T-cell (primary cell): ENCODE results near the gene SNED1. TPM values are rescaled to one million over a fixed set of nuclear protein-coding genes. Genes with fewer than 3 reads are reported as not detected.

Source experiments
- ATAC-seq, 4 experiments: fragments of 200-7000 bp in 3 of 4; fragments of 150-1000 bp in 1 of 4; cut with Tn5 transposase; replicated peaks in 1 of 4; 1 replicate in 3 of 4; 2 replicates in 1 of 4; pipeline ENCODE4 v1.10.0; 2021; ENCODE audit warnings: moderate library complexity in 3 of 4, mild to moderate bottlenecking in 2 of 4, moderate number of reproducible peaks in 1 of 4
- CTCF ChIA-PET, 2 donors: fragments of 300-600 bp; sonication (Branson Sonifier 250); formaldehyde crosslinking; loops; one replicate each; lab custom pipeline; 2022; ENCODE audit warnings: antibody characterized with exemption in 2 of 2; lab: Charles Lee
- POLR2A ChIA-PET, 2 donors: fragments of 300-600 bp; sonication (Branson Sonifier 250); formaldehyde crosslinking; loops; one replicate each; lab custom pipeline; 2022; ENCODE audit warnings: antibody characterized with exemption in 2 of 2; lab: Charles Lee
- DNase-seq, 35 experiments: peaks; one replicate each; pipeline versions ENCODE4 v3.0.0 to v3.0.0-alpha.2; 2013 to 2023
- H3K27ac ChIP-seq: one replicate; pipeline ENCODE4 v1.5.1; 2013; ENCODE audit warnings: low read length
- H3K27me3 ChIP-seq, 2 experiments: replicated peaks in 1 of 2; 1 replicate in 1 of 2; 2 replicates in 1 of 2; pipeline versions ENCODE4 v1.6.1 to v1.7.0; 2013; ENCODE audit warnings: low read length in 1 of 2, mixed read lengths in 1 of 2; ENCODE audit not compliant: control insufficient read depth in 2 of 2, insufficient read depth in 2 of 2; ENCODE audit errors: extremely low read depth in 1 of 2
- H3K36me3 ChIP-seq, 2 donors: 1 replicate in 1 of 2; 2 replicates in 1 of 2; pipeline versions ENCODE4 v1.6.1 to v1.7.0; 2013; ENCODE audit warnings: low read length in 1 of 2; ENCODE audit not compliant: control insufficient read depth in 2 of 2, insufficient read depth in 1 of 2; ENCODE audit errors: extremely low read depth in 1 of 2
- H3K4me1 ChIP-seq, 2 experiments: 1 replicate in 1 of 2; 2 replicates in 1 of 2; pipeline versions ENCODE4 v1.6.1 to v1.7.0; 2013; ENCODE audit warnings: low read length in 2 of 2, mixed read lengths in 1 of 2; ENCODE audit not compliant: insufficient read depth in 2 of 2, control insufficient read depth in 1 of 2; ENCODE audit errors: extremely low read depth in 1 of 2
- H3K4me3 ChIP-seq, 2 donors: 1 replicate in 1 of 2; 2 replicates in 1 of 2; pipeline versions ENCODE4 v1.5.1 to v1.7.0; 2013; ENCODE audit warnings: mild to moderate bottlenecking in 2 of 2, low read length in 1 of 2, moderate library complexity in 1 of 2; ENCODE audit not compliant: control insufficient read depth in 1 of 2; ENCODE audit errors: extremely low read depth in 1 of 2
- H3K9me3 ChIP-seq: 2 replicates; pipeline ENCODE4 v1.7.0; 2013
- H3K27ac Mint-ChIP-seq, 2 donors: one replicate each; pipeline ENCODE4 v1.8.0; 2020 to 2021; ENCODE audit warnings: mild to moderate bottlenecking in 2 of 2, mixed read lengths in 2 of 2
- H3K27me3 Mint-ChIP-seq, 2 donors: one replicate each; pipeline ENCODE4 v1.8.0; 2021 to 2022; ENCODE audit warnings: mixed read lengths in 2 of 2
- H3K36me3 Mint-ChIP-seq: one replicate; pipeline ENCODE4 v1.8.0; 2021; ENCODE audit warnings: mixed read lengths
- H3K4me1 Mint-ChIP-seq, 3 donors: one replicate each; pipeline ENCODE4 v1.8.0; 2020 to 2022; ENCODE audit warnings: mixed read lengths in 3 of 3, mild to moderate bottlenecking in 1 of 3
- H3K4me3 Mint-ChIP-seq, 3 donors: one replicate each; pipeline ENCODE4 v1.8.0; 2020 to 2022; ENCODE audit warnings: mild to moderate bottlenecking in 3 of 3, mixed read lengths in 3 of 3, moderate library complexity in 3 of 3
- H3K9me3 Mint-ChIP-seq, 3 donors: one replicate each; pipeline ENCODE4 v1.8.0; 2020 to 2022; ENCODE audit warnings: mixed read lengths in 3 of 3
- WGBS: methylation state at CpG from one replicate; pipeline ENCODE4 v1.1.5; 2013; ENCODE audit warnings: missing lambda C conversion rate; ENCODE audit not compliant: insufficient coverage; 5-methylcytosine and 5-hydroxymethylcytosine counted together
- total RNA-seq, 35 experiments: library from RNA in 6 of 35; stranded (reverse) in 6 of 35; fragments of 120-200 nt in 1 of 35; gene quantifications; one replicate each; pipeline versions ENCODE4 v1.2.1 to v1.2.4 and lab custom pipeline; 2013 to 2026

The SNED1 gene
- total RNA-seq, 5 donors from 2014 or later (not counting 1 experiment from before 2014, with no cell fraction given), result 37.7 to 82.5 (median 69.4) TPM

- no peak overlapping the region for H3K27ac ChIP-seq
- DNase-seq (peak in 2 of 35 experiments; percentile 11 to 23), ATAC-seq (no peak)
- Mint-ChIP-seq H3K36me3 (peaks cover 17% of the 10 kb centered on the region), H3K9me3 (no peaks in the 10 kb centered on the region), H3K4me3 (no peak overlapping the region), H3K27ac (no peak overlapping the region), H3K4me1 (no peaks in the 10 kb centered on the region), H3K27me3 (no peaks in the 10 kb centered on the region)
- ChIA-PET POLR2A (no interaction called here), CTCF (no interaction called here)
- no peaks in the 10 kb centered on the region for H3K9me3 ChIP-seq
- H3K4me1 ChIP-seq, result no peaks in the 10 kb centered on the region
- peaks cover 0 to 10% of the 10 kb centered on the region in 2 donors for H3K36me3 ChIP-seq
- 90% methylated on average over 13 of the region's 13 CpGs for WGBS
- no peak overlapping the region for H3K4me3 ChIP-seq
- peaks cover 0 to 6% of the 10 kb centered on the region in 2 experiments for H3K27me3 ChIP-seq
Measured at GRCh38 chr2:241070361-241070760, 71.9 kb downstream of the SNED1 start.

- Histone ChIP-seq H3K4me1 (no peaks in the 10 kb centered on the region), H3K36me3 (peaks cover 0 to 12% of the 10 kb centered on the region in 2 donors), H3K27me3 (peaks cover 0 to 6% of the 10 kb centered on the region in 2 experiments), H3K4me3 (no peak overlapping the region), H3K9me3 (no peaks in the 10 kb centered on the region), H3K27ac (no peak overlapping the region)
- ChIA-PET CTCF (no interaction called here), POLR2A (no interaction called here)
- WGBS, result 91% methylated on average over 17 of the region's 31 CpGs
- peaks cover 21% of the 10 kb centered on the region for H3K36me3 Mint-ChIP-seq
- no peak overlapping the region for H3K27ac Mint-ChIP-seq
- ATAC-seq (no peak), DNase-seq (peak in 1 of 35 experiments; percentile 13)
- H3K9me3 Mint-ChIP-seq, result no peaks in the 10 kb centered on the region
- peaks cover 0 to 2% (median 0%) of the 10 kb centered on the region in 3 donors for H3K4me1 Mint-ChIP-seq
- H3K4me3 Mint-ChIP-seq, result no peak overlapping the region
- no peaks in the 10 kb centered on the region for H3K27me3 Mint-ChIP-seq
Measured at GRCh38 chr2:241070811-241071676, 72.6 kb downstream of the SNED1 start.

- DNase-seq, result peak in 2 of 35 experiments; percentile 10 to 22
Measured at GRCh38 chr2:241071677-241072111, 73.3 kb downstream of the SNED1 start.

GRCh38 chr2:241072151-241072550 is 73.7 kb downstream of the SNED1 start:
- Histone ChIP-seq H3K4me3 (no peak overlapping the region), H3K27me3 (peaks cover 0 to 6% of the 10 kb centered on the region in 2 experiments), H3K36me3 (peaks cover 0 to 12% of the 10 kb centered on the region in 2 donors), H3K27ac (no peak overlapping the region), H3K4me1 (no peaks in the 10 kb centered on the region), H3K9me3 (no peaks in the 10 kb centered on the region)
- H3K36me3 Mint-ChIP-seq, result peaks cover 19% of the 10 kb centered on the region
- DNase-seq (peak in 2 of 35 experiments; percentile 12 to 21), ATAC-seq (no peak)
- H3K4me3 Mint-ChIP-seq, result no peak overlapping the region
- H3K27ac Mint-ChIP-seq, result peak overlapping the region in 1 of 2 donors; percentile 44
- ChIA-PET POLR2A (no interaction called here), CTCF (no interaction called here)
- WGBS, result 93% methylated on average over 5 of the region's 9 CpGs
- no peaks in the 10 kb centered on the region for H3K9me3 Mint-ChIP-seq
- H3K27me3 Mint-ChIP-seq, result no peaks in the 10 kb centered on the region
- H3K4me1 Mint-ChIP-seq, result peaks cover 0 to 2% (median 0%) of the 10 kb centered on the region in 3 donors

More at GRCh38 chr2:241071677-241072111, 73.3 kb downstream of the SNED1 start:
- Mint-ChIP-seq H3K4me1 (peaks cover 0 to 2% (median 0%) of the 10 kb centered on the region in 3 donors), H3K27me3 (no peaks in the 10 kb centered on the region), H3K9me3 (no peaks in the 10 kb centered on the region), H3K4me3 (no peak overlapping the region), H3K36me3 (peaks cover 19% of the 10 kb centered on the region), H3K27ac (no peak overlapping the region)
- H3K36me3 ChIP-seq, result peaks cover 0 to 12% of the 10 kb centered on the region in 2 donors
- CTCF ChIA-PET, result no interaction called here
- POLR2A ChIA-PET, result no interaction called here
- H3K27me3 ChIP-seq, result peaks cover 0 to 6% of the 10 kb centered on the region in 2 experiments
- no peak for ATAC-seq
- H3K4me1 ChIP-seq, result no peaks in the 10 kb centered on the region
- H3K9me3 ChIP-seq, result no peaks in the 10 kb centered on the region
- WGBS, result 85% methylated on average over 15 of the region's 25 CpGs
- H3K4me3 ChIP-seq, result no peak overlapping the region
- no peak overlapping the region for H3K27ac ChIP-seq

GRCh38 chr2:241072553-241073165 is 74.2 kb downstream of the SNED1 start:
- Mint-ChIP-seq H3K9me3 (no peaks in the 10 kb centered on the region), H3K36me3 (peaks cover 19% of the 10 kb centered on the region), H3K4me3 (no peak overlapping the region), H3K27ac (peak overlapping the region in 1 of 2 donors; percentile 44), H3K4me1 (peaks cover 2 to 6% (median 4%) of the 10 kb centered on the region in 3 donors), H3K27me3 (no peaks in the 10 kb centered on the region)
- peak in 2 of 35 experiments; percentile 2 to 12 for DNase-seq
- 90% methylated on average over 13 of the region's 14 CpGs for WGBS
- Histone ChIP-seq H3K36me3 (peaks cover 0 to 12% of the 10 kb centered on the region in 2 donors), H3K27ac (no peak overlapping the region), H3K27me3 (peaks cover 0 to 6% of the 10 kb centered on the region in 2 experiments), H3K4me1 (no peaks in the 10 kb centered on the region), H3K9me3 (no peaks in the 10 kb centered on the region), H3K4me3 (no peak overlapping the region)
- peak in 1 of 4 experiments; percentile 13 for ATAC-seq
- POLR2A ChIA-PET, result no interaction called here
- CTCF ChIA-PET, result no interaction called here
